ENCODE measurements around the gene NMT2. TPM values are rescaled to one million over a fixed set of nuclear protein-coding genes. Genes with fewer than 3 reads are reported as not detected.
"Not testable (repeated sequence)": the region's sequence is repeated elsewhere in the genome, so short reads cannot be mapped to it uniquely, and the experiment has no call there.

NMT2 gene
- polyA plus RNA-seq (ENCODE audit: insufficient read length in 4 of 4) = 10 to 100 TPM; 29.2 to 41.0 (median 33.1) TPM

DNA sequence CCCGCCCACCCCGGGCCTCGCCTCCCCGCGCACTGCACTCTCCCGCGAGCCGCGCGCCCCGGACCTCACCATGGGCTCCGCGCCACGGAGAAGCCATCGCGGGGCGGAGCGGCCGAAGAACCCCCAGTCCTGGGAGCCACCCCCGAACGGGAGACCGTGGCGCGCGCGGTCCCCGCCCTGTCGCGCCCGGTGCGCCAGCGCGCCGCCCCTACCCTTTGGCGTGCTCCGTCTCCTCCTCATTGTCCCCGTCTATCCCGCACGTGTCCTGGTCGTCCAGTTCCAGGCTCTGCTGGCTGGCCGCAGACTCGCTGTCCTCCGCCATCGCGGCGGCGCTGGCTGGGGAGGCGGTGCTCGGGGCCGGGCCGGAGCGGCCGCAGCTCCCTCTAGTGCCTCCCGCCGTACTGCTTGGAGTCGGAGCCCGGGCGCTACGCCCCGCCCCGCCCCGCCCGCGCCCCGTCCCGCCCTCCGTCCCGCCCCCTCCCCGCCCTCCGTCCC, at the start of gene NMT2:
NMT2 (minus strand) TSS at position 403 of the 495 bp plus-strand sequence; CDS start at position 322, 81 bp downstream.
- peak in 3 of 4 donors; percentile 59 to 79 (median 65) for DNase-seq (ENCODE audit: low read depth in 4 of 4, low spot score in 2 of 4)

DNA sequence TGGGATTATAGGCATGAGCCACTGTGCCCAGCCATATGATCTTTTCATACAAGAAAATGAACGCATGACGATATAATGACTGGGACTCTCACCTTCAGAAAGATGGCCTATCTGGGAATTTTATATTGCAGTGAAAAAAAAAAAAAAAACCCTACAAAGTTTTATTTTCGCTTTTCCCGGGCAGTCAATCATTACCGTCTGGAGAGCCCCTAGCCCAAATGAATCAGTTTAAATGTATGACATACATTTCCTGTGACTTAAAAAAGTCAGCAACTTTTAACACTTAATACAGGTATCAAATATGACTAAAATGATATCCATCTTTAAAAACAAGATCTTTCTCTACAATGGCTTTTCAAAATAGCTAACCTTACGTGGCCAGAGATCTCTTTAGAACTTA, 48.2 kb upstream of the NMT2 start:
- DNase-seq (ENCODE audit: low read depth in 4 of 4, low spot score in 2 of 4) = no peak

DNA sequence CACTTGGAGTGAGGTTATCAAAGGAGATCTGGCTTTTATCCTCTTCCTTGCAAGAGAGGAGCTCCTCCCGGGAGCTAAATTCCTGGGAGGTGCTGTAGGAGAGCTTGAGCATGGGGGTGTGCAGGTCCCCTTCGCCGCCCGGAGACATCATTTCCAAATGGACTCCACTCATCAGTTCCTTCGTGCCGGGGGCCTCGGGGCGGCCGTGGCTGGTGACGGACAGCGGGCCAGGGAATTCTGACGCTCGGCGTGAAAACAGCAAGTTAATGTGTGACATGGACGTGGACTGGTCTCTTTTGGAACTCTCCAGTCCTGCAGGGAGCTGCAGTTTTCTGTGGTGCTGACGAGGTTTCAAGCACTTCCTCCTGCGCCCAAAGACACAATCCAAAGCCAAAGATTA, 45.7 kb upstream of the NMT2 start:
- DNase-seq (ENCODE audit: low read depth in 4 of 4, low spot score in 2 of 4) = no peak

DNA sequence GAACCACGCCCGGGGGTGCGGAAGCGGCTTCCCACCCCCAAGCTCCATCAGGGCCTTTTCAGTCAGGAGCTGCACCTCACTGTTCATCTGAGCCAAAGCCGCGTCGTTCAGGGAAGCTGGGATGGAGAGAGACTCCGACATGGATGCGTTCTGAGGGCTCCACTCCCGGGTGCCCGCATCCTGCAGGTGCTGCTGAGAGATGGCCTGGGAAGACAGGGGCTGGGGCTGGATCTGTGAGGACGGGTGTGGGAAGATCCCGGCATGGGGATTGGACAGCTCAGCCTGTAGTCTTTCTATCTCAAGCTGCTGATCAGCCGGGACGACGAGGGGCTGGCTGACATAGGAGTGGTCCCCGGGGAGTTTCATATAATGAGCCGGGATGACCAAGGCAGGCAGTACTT, 45.0 kb upstream of the NMT2 start:
- no peak for DNase-seq (ENCODE audit: low read depth in 4 of 4, low spot score in 2 of 4)

DNA sequence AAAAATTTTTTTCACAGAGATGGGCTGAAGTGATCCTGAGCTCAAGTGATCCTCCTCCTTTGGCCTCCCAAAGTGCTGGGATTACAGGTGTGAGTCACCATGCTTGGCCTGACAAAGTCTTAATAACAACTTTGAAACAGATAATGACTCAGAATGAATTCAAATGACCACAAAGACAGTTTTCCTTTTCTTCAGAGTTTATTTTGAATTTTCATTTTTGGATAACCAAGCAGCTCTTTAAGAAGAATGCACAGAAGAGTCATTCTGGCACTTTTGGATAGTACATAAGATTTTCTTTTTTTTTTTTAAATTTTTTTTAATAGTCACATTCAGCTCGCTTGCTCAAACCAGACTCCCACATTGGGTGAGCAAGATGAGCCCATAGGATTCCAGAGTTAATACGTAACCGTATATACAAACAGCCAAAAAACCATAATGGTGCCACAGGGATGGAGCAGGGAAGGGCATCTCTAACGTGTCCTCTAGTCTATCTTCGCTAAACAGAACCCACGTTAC, 43.0 kb upstream of the NMT2 start:
- no peak for DNase-seq (ENCODE audit: low read depth in 4 of 4, low spot score in 2 of 4)

DNA sequence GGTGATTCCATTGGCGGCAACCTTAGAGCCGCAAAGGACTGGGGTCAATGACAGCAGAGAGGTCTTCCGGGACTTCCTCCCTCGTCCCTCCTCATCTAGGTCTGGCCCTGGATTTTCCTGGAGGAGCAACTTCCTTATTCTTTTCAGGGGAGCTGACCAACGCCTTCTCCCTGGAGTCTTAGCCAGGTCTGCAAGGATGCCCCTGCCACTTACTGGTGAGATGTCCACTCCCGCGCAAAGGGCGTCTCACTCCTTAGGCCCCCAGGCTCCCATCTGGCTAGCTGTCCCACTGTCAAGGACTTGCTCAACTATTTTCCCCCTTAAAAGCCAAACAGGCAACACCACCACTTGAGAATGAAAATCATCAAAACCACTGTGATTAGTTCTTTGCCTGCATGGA, 42.0 kb upstream of the NMT2 start:
- DNase-seq (ENCODE audit: low read depth in 4 of 4, low spot score in 2 of 4) = no peak

DNA sequence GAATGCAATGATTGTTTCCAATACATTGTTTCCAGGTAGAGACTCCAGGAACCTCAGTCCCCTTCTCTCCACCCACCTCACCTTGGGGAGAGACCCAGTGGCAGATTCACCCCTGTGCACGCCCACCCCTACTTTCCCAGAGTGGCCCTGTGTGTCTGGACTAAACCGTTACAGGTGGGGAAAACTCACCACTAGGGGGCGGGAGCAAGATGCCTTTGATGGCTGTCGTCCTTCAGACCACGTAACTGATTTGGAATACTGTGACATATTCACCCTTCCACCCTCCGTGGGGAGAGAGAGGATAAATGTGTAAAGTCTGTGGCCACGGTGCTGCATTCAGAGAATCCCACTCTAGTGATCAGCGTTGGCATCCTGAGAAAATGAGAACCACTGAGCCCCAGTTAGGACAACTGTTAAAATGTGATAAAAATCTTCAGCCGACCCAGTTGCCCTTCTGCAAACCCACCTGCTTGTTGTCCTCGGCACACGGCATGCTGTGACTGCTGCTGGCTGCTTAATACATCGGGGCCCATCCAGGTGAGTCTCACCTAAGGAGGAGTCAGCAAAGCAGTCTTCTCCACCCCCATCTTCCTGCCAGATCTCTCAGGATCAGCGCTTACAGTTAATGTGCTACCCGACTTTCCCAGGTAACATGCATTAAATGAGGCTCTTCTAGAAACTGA, 41.5 kb upstream of the NMT2 start:
- DNase-seq (ENCODE audit: low read depth in 4 of 4, low spot score in 2 of 4) = peak; percentile 31 to 66 (median 56)

DNA sequence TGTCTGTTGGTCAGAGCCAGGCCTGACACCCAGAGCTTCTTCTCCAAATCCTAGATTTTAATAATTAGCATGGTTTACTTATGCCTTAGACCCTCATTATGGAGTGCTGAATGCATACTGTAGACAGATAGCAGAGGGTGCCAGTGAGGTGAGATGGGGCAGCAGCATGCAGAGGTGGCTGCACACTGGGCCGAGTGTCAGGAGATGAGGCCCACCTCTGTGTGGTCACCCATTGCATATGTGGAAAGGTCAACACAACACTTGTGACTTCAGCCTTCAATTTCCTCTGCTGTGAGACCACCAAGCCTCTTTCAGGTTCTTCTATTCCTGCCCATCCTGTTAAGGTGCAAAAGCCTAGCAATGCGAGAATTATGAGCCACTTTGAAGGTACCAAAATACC, 39.7 kb upstream of the NMT2 start:
- DNase-seq (ENCODE audit: low read depth in 4 of 4, low spot score in 2 of 4) = no peak

DNA sequence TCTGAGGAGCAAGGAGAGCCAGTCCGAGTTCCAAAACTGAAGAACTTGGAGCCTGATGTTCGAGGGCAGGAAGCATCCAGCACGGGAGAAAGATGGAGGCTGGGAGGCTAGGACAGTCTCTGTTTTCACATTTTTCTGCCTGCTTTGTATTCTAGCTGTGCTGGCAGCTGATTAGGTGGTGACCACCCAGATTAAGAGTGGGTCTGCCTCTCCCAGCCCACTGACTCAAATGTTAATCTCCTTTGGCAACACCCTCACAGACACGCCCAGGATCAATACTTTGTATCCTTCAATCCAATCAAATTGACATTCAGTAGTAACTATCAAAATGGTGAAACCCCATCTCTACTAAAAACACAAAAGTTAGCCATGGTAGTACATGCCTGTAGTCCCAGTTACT, 38.9 kb upstream of the NMT2 start:
- DNase-seq (ENCODE audit: low read depth in 4 of 4, low spot score in 2 of 4) = not testable (repeated sequence)

DNA sequence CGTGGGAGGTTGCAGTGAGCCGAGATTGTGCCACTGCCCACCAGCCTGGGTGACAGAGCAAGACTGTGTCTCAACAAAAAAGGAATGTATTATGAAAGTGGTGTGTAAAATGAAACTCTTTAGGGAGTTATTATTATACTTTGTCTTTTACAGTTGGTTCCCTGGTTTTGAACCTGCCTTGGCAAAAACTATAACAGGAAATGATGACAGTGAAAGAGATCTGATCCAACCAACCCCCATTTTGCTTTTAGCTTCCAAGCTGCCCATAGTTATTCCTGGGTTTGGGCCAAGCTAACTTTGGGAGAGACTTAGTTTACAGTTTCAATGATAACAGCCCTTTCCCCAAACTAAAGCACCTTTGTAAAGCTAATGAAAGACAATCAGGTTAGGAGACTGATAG, 34.1 kb upstream of the NMT2 start:
- DNase-seq (ENCODE audit: low read depth in 4 of 4, low spot score in 2 of 4) = no peak

DNA sequence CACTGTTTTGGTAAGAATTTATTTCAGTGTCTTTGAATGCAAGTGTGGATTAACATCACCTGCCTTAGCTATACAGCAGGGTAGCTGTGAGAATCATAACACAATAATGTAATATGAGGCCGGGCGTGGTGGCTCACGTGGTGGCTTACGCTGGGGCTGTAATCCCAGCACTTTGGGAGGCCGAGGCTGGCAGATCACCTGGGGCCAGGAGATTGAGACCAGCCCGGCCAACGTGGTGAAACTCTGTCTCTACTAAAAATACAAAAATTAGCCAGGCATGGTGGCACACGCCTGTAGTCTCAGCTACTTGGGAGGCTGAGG, 33.8 kb upstream of the NMT2 start:
- not testable (repeated sequence) for DNase-seq (ENCODE audit: low read depth in 4 of 4, low spot score in 2 of 4)

DNA sequence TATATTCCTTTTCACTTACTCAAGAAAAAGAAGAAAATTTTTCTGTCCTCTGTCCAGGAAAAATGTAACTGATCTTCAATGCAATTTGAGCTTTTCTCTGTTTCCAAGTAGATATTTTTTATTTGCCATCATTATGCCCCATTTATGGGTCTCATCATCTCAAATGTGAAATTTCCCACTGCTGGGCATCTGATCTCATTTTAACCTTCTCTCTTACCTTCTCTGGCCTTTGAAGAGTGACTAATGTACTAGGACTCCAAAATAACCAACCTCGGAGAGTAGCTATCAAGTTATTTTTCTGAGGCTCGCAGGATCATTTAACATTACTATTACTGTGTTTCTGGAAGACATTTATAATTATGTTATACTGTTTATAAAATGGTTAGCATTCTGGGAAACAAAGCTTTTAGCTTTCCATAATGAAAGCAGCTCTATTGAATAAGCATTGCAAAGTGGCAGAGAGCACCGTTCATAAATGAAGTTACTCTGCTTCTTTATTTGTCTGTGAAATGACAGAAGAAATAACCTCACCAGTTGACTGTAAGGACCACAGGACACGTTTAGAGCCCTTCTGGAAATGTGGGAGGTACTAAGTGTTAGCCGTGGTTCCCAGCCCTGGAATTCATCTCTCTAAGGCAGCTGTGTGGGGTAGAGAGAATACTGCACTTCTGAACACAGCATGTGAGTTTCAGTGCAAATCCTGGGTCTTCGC, 33.3 kb upstream of the NMT2 start:
- DNase-seq (ENCODE audit: low read depth in 4 of 4, low spot score in 2 of 4) = no peak

DNA sequence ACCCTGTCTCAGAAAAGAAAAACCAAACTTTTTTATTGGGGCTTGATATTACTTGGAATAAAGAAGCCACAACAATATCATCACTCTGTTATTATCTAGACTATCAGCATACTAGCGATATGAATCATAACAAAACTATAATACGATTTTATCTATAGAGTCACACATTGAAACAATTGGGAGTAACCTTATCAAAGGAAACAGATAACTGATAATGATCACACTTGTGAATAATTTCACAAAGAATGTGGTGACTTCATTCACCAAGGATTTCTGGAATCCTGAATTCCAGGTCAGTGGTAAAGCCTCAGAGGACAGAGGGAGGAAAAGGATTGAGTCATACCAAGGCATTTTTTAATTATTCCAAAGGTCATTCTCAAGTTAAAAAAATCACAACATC, 32.1 kb upstream of the NMT2 start:
- peak in 1 of 4 donors; percentile 28 for DNase-seq (ENCODE audit: low read depth in 4 of 4, low spot score in 2 of 4)

DNA sequence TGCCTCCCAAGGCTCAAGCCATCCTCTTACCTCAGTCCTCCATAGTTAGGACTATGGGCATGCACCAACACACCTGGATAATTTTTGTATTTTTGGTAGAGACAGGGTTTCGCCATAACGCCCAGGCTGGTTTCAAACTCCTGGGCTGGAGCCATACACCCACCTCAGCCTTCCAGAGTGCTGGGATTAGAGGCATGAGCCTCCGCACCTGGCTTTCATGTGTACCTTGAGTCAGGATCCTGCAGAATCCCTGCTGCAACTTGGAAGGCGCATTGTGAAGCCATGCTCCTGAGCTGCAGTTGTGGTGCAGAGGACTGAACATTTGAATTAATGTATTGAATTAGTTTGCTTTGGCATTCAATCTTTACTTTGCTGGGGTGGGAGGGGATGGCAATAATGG, 29.4 kb upstream of the NMT2 start:
- DNase-seq (ENCODE audit: low read depth in 4 of 4, low spot score in 2 of 4) = no peak

DNA sequence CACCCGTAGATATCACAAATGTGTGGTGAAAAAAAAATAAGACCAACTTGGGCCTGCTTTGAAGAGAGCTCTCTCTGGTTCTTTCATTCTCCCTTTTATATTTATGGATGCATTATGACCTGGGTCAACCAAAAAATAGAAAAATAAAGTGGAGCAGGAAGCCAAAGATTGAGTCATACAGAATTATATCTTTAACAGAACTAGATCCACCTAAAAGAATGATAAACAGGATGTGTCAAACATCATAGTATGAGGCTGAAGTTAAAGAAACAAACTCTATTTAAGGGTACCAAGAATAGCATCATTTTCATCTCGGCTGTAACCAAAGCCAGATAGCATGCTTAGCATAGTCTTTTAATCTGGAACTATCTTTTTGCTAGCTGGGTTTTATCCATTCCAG, 28.8 kb upstream of the NMT2 start:
- no peak for DNase-seq (ENCODE audit: low read depth in 4 of 4, low spot score in 2 of 4)

DNA sequence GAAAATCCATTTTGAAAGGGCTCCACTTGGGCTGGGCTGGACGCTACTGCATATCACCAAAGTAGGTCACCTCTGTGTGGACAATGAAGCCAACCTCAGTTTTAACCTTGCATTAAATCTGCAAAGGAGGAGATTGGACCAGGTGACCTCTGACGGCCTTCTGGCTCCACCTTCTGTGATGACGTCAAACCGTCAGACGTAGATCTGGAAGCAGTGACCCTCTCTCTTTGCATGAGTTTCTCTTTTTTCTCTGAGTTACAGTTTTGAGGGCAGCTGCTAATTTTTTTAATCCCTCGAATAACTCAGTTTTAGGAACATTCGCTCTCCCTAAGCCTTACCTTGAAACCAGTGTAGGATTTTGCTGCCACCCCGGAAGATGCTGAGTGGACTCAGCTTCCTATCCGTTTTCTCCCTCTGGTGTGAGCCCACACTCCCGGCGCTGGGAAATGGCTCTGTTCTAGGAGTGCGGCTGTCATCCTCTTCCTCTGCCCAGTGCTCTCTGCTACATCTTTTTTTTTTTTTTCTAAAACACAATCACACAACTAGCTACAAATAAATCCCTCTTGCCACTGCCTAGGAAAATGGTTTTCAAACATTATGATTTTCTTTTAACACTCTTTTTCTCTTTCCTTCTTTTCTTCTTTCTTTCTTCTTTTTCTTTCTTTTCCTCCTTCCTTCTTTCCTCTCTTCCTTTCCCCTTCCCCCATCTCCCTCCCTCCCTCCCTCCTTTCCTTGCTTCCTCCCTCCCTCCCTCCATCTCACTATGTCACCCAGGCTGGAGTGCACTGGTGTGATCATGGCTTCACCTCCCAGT, 27.7 kb upstream of the NMT2 start:
- DNase-seq (ENCODE audit: low read depth in 4 of 4, low spot score in 2 of 4) = no peak

DNA sequence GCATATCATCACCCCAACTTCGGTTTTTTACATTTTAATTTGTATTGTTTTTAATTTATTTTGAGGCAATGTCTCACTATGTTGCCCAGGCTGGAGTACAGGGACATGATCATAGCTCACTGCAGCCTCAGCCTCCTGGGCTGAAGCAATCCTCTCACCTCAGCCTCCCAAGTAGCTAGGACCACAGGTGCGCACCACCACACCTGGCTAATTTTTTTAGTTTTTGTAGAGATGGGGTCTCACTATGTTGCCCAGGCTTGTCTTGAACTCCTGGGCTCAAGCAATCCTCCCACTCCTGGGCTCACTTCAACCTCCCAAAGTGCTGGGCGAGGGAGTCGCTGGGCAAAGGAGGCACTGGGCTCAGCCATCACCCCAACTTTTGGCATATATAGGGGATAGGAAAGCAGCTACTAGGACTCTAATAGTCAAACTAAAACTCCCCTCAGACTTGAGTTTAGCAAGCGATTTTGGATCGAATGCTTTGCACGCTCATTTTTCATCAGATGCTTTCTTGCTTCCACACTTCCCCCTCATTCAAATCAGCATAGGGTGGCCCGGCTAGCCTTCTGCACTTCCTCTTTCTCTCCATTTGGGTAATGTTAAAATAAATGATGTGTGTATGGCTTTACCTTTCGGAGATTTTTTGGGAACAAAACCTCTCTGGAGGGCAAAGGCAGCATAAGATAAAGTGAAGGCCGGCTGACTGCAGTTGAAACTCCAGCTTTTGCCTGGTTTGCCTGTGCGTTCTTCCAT, 20.8 kb upstream of the NMT2 start:
- DNase-seq (ENCODE audit: low read depth in 4 of 4, low spot score in 2 of 4) = no peak

DNA sequence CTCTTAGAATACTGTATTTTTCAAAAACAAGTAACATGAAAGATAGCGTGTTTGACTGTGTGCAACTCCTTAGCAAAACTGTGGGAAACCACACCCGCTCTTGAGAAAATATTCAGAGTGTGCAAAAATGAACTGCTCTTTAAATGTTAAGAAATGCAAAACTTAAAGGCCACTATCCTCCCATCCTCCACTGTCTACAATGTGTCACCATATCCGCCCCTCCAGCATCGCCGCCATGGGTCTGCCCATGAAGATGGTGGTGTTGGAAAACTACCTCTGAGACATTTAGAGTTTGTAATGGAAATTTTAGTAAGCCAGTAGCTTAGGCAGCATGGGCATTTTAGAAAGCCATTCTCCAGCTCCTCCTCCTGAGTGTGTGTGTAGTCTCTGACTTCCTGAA, 20.1 kb upstream of the NMT2 start:
- no peak for DNase-seq (ENCODE audit: low read depth in 4 of 4, low spot score in 2 of 4)

DNA sequence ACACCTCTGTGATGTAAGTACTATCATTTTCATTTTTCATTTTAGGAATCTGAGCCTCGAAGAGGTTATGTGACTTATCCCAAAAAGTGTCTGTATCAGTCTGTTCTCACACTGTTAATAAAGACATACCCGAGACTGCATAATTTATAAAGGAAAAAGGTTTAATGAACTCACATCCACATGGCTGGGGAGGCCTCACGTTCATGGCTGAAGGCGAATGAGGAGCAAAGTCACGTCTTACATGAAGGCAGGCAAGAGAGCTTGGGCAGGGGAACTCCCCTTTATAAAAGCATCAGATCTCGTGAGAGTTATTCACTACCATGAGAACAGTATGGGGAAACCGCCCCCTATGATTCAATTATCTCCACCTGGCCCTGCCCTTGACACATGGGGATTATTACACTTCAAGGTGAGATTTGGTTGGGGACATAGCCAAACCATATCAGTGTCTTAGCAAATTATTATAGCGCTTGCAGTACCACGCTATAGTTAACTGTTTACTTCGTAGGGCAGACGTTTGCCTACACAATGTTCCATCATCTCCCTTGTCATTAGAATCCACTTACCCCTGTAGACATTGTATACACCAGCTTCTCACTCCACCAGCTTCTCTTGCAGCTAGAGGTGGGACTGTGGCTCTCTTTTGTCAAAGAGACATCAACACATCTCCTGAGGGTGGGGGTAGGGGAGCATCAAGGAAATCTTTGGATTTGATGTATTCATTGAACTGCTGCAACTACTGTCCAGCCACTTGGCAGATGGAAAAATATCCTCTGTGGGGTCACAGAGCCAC, 15.4 kb upstream of the NMT2 start:
- DNase-seq (ENCODE audit: low read depth in 4 of 4, low spot score in 2 of 4) = no peak

Measured in left renal cortex interstitium (tissue), 4 donors.